ENCODE measurements around the gene ADRA2B.

- no peak for TF ChIP-seq CTCF (IDR thresholded peaks at IDR 0.05)
- no peak for TF ChIP-seq POLR2A (IDR thresholded peaks at IDR 0.05)
These were observed 35.3 kb downstream of the ADRA2B start for GRCh38 chr2:96081042-96081441.

Measured in Peyer's patch (tissue), 4 donors.